HL-60 (cell line): ENCODE results near the gene CPNE6.

ENCODE experiments used
- DNase-seq, 2 experiments: peaks; one replicate each; pipeline ENCODE4 v3.0.0-alpha.2; 2010 to 2020; ENCODE audit warnings: low read depth in 1 of 2, low spot score in 1 of 2
- H3K27ac ChIP-seq: fragments of 250-450 bp; sonication (Bioruptor Pico); replicated peaks from 2 replicates; pipeline ENCODE4 v1.5.1; 2020; ENCODE audit warnings: mild to moderate bottlenecking, moderate library complexity
- H3K27me3 ChIP-seq: fragments of 250-450 bp; sonication (Bioruptor Pico); 2 replicates; pipeline ENCODE4 v1.5.1; 2021; ENCODE audit warnings: mild to moderate bottlenecking, moderate library complexity; ENCODE audit not compliant: insufficient read depth, poor library complexity, severe bottlenecking
- H3K4me3 ChIP-seq: replicated peaks from 2 replicates; pipeline ENCODE4 v1.5.1; 2011; ENCODE audit warnings: mild to moderate bottlenecking, control low read depth, low read length; ENCODE audit not compliant: insufficient read depth
- CTCF ChIP-seq: IDR thresholded peaks from one replicate; pipeline ENCODE4 v1.5.1; 2011; ENCODE audit warnings: low read length, control low read depth, inconsistent platforms; ENCODE audit not compliant: insufficient read depth
- GABPA ChIP-seq: IDR thresholded peaks from 2 replicates; pipeline ENCODE4 v1.6.1; 2012; ENCODE audit warnings: low read depth
- POLR2AphosphoS5 ChIP-seq: IDR thresholded peaks from 2 replicates; pipeline ENCODE4 v1.6.1; 2012; ENCODE audit warnings: low read depth
- SPI1 ChIP-seq: IDR thresholded peaks from 2 replicates; pipeline ENCODE4 v1.6.1; 2012; ENCODE audit warnings: low read depth, mild to moderate bottlenecking, borderline replicate concordance
- TF ChIP-seq, protein P1 (sequence below): IDR thresholded peaks from 2 replicates; pipeline ENCODE4 v1.6.1; 2012; ENCODE audit warnings: low read depth; ENCODE audit not compliant: insufficient replicate concordance

The CPNE6 gene

DNA sequence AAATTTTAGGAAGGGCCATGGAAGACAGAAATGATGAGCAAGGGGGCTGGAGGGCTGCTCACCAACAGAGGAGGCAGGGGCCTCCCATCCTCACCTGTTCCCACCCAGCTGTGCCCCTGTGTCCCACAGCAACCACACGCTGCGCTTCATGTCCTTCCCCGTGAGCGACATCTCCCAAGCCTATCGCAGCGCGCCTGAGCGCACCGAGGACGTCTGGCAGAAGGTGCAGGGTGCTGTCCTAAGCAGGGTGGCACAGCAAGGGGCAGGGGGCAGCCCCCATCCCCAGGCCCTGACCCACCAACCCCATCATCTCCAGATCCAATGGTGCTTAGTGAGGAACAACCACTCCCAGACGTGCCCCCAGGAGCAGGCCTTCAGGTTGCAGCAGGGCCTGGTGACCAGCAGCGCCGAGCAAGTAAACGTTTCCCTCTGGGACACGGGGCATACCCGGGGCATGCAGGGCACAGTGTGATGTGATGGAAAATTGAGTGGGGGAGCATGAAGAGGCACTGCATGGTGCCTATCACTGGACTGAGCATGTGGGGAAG lies 11.4 kb upstream of the CPNE6 start:
- no peak for DNase-seq
- no peaks in the 10 kb centered on the region for H3K27me3 ChIP-seq
- no peak overlapping the region for H3K27ac ChIP-seq
- no peak overlapping the region for H3K4me3 ChIP-seq
- TF ChIP-seq CTCF, result no peak
- no peak for TF ChIP-seq SPI1
- TF ChIP-seq GABPA, result no peak
- TF ChIP-seq, protein P1, sequence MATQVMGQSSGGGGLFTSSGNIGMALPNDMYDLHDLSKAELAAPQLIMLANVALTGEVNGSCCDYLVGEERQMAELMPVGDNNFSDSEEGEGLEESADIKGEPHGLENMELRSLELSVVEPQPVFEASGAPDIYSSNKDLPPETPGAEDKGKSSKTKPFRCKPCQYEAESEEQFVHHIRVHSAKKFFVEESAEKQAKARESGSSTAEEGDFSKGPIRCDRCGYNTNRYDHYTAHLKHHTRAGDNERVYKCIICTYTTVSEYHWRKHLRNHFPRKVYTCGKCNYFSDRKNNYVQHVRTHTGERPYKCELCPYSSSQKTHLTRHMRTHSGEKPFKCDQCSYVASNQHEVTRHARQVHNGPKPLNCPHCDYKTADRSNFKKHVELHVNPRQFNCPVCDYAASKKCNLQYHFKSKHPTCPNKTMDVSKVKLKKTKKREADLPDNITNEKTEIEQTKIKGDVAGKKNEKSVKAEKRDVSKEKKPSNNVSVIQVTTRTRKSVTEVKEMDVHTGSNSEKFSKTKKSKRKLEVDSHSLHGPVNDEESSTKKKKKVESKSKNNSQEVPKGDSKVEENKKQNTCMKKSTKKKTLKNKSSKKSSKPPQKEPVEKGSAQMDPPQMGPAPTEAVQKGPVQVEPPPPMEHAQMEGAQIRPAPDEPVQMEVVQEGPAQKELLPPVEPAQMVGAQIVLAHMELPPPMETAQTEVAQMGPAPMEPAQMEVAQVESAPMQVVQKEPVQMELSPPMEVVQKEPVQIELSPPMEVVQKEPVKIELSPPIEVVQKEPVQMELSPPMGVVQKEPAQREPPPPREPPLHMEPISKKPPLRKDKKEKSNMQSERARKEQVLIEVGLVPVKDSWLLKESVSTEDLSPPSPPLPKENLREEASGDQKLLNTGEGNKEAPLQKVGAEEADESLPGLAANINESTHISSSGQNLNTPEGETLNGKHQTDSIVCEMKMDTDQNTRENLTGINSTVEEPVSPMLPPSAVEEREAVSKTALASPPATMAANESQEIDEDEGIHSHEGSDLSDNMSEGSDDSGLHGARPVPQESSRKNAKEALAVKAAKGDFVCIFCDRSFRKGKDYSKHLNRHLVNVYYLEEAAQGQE, result no peak
- no peak for TF ChIP-seq POLR2AphosphoS5

DNA sequence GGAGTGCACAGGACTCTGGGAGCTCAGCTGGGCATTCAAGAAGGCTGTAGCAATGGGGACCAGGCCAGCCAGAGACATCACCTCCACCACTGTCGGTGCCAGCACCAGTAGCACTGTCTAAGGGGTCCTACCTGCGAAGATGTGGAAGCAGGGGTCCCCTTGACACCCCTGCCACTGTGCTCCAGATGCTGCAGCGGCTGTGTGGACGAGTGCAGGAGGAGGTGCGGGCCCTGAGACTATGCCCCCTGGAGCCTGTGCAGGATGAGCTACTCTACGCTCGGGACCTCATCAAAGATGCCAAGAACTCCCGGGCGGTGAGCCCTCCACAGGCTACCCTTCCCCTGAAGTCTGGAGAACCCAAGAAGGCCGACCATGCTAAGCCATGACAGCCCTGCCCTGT lies 10.9 kb upstream of the CPNE6 start:
- Histone ChIP-seq H3K27me3 (no peaks in the 10 kb centered on the region), H3K4me3 (no peak overlapping the region), H3K27ac (no peak overlapping the region)
- DNase-seq, result no peak
- no peak for TF ChIP-seq POLR2AphosphoS5
- TF ChIP-seq, protein P1, result no peak
- TF ChIP-seq CTCF, result no peak
- TF ChIP-seq GABPA, result no peak
- TF ChIP-seq SPI1, result no peak

- TF ChIP-seq SPI1, result no peak
- no peak for TF ChIP-seq CTCF
- no peak for TF ChIP-seq GABPA
- TF ChIP-seq POLR2AphosphoS5, result no peak
- TF ChIP-seq, protein P1, result no peak
- no peak overlapping the region for H3K4me3 ChIP-seq
- no peak overlapping the region for H3K27ac ChIP-seq
- no peak for DNase-seq
- no peaks in the 10 kb centered on the region for H3K27me3 ChIP-seq
These were observed 10.1 kb upstream of the CPNE6 start for GRCh38 chr14:24060984-24061913.
